Stimulated activated effector memory CD8-positive, alpha-beta T cell treated with anti-CD3 and anti-CD28 coated beads, Interleukin-12 subunit alpha, Interleukin-12 subunit beta, amount 100 ng/mL, for 72 hours (primary cell): ENCODE measurements around the gene RXRA.

Source experiments
- ATAC-seq: fragments of 150-1000 bp; cut with Tn5 transposase; 2 replicates; pipeline ENCODE4 v1.10.0; 2021
- DNase-seq, 2 donors: peaks; one replicate each; pipeline ENCODE4 v3.0.0; 2021 to 2022; ENCODE audit warnings: low spot score in 2 of 2
- H3K27ac Mint-ChIP-seq: one replicate; pipeline ENCODE4 v1.8.0; 2022; ENCODE audit warnings: mild to moderate bottlenecking, mixed read lengths
- H3K36me3 Mint-ChIP-seq: one replicate; pipeline ENCODE4 v1.8.0; 2022; ENCODE audit warnings: mild to moderate bottlenecking, mixed read lengths
- H3K4me1 Mint-ChIP-seq: one replicate; pipeline ENCODE4 v1.8.0; 2022; ENCODE audit warnings: mixed read lengths
- H3K4me3 Mint-ChIP-seq: one replicate; pipeline ENCODE4 v1.8.0; 2022; ENCODE audit warnings: mild to moderate bottlenecking, mixed read lengths
- H3K9me3 Mint-ChIP-seq: one replicate; pipeline ENCODE4 v1.8.0; 2022; ENCODE audit warnings: mixed read lengths

The RXRA gene

GRCh38 chr9:134452728-134453127, 126.5 kb downstream of the RXRA start:
- Mint-ChIP-seq H3K27ac (no peak overlapping the region), H3K36me3 (peaks cover 13% of the 10 kb centered on the region), H3K4me3 (no peak overlapping the region), H3K9me3 (no peaks in the 10 kb centered on the region), H3K4me1 (peaks cover 20% of the 10 kb centered on the region)
- ATAC-seq: no peak
- DNase-seq: no peak

DNA sequence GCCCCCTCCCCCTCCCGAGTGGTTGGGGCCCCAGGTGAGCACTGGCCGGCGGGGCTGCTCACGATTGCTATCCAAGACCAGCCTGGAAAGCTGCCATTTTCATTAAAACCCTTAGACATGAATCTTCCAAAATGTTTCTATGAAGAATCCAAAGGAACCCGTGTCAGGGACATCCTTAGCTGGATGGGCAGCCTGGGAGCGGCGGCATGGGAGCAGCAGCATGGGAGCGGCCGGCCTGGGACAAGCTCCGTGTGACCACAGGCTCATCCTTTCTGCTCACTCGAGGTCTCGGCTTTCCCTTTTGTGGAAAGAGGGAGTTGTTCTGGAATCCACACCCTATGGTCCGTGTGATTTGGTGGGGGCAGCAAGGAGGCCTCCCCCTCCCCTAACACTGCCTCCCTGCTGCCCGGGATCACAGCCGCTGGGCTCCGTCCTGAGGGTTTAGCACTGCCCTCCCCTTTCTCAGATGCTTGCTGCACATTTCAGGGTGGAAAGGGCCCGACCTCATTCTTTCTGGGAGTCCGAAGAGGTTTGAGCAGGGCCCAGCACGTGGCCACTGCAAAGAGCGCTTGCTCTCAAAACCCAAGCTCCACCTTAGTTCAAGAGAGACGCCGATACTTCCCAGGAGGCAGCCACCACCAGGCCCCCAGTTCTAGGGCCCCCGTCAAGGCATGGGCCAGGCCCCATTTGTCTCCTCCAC, 127.7 kb downstream of the RXRA start:
- ATAC-seq (no peak), DNase-seq (no peak)
- H3K4me1 Mint-ChIP-seq: peaks cover 20% of the 10 kb centered on the region
- no peak overlapping the region for H3K4me3 Mint-ChIP-seq
- H3K27ac Mint-ChIP-seq: no peak overlapping the region
- H3K36me3 Mint-ChIP-seq: peaks cover 8% of the 10 kb centered on the region
- H3K9me3 Mint-ChIP-seq: no peaks in the 10 kb centered on the region

DNA sequence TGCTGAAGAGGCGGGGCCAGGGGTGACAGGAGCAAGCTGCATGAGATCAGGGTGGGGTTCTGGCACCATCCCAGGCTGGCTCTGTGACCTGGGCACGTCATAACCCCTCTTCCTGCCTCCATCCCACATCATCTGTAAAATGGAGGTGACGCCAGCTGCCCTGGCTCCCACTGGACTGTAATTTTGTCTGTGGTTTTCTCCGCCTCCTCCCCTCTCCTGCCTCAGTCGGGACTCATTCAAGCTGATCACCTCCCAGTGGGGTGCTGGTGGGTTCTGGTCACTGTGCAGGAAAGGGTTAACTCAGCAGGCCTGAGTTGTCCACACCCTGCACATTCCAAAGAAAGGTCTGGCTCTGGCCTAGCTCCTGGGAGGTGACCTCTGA, 128.2 kb downstream of the RXRA start:
- Mint-ChIP-seq H3K9me3 (no peaks in the 10 kb centered on the region), H3K27ac (no peak overlapping the region), H3K4me3 (no peak overlapping the region), H3K4me1 (peaks cover 20% of the 10 kb centered on the region), H3K36me3 (peaks cover 8% of the 10 kb centered on the region)
- DNase-seq: no peak
- ATAC-seq: no peak

- ATAC-seq: no peak
- H3K27ac Mint-ChIP-seq: peak overlapping the region; percentile 95
- no peak for DNase-seq
- no peaks in the 10 kb centered on the region for H3K9me3 Mint-ChIP-seq
- H3K4me1 Mint-ChIP-seq: peaks cover 20% of the 10 kb centered on the region
- H3K36me3 Mint-ChIP-seq: peaks cover 8% of the 10 kb centered on the region
- H3K4me3 Mint-ChIP-seq: peak overlapping the region; percentile 72
These were observed 128.8 kb downstream of the RXRA start for GRCh38 chr9:134455021-134455471.

DNA sequence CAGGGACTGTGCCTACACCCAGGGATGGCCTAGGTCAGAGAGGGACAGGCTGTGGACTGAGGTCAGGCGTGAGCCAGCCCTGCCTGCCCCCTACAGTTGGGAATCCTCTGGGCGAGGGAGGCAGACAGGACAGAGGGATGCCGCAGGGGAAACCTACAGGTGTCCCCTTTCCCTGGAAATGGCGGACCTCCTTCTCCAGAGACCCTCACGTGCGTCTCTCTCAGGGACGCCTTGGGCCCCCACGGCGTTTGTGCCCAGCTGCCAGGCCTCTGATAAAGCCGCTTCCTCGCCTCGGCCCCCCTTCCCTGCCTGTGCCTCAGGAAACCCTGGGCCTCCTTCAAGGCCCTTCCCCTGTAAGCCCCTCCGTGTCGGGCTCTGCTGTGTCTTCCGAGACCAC, 129.3 kb downstream of the RXRA start:
- H3K27ac Mint-ChIP-seq: peak overlapping the region; percentile 95
- ATAC-seq: no peak
- peak overlapping the region; percentile 72 for H3K4me3 Mint-ChIP-seq
- H3K36me3 Mint-ChIP-seq: peaks cover 8% of the 10 kb centered on the region
- no peaks in the 10 kb centered on the region for H3K9me3 Mint-ChIP-seq
- no peak for DNase-seq
- H3K4me1 Mint-ChIP-seq: peaks cover 20% of the 10 kb centered on the region

- H3K27ac Mint-ChIP-seq: peak overlapping the region; percentile 95
- ATAC-seq (peak; percentile 87), DNase-seq (peak; percentile 62 to 68)
- H3K4me1 Mint-ChIP-seq: peaks cover 20% of the 10 kb centered on the region
- H3K36me3 Mint-ChIP-seq: peaks cover 8% of the 10 kb centered on the region
- peak overlapping the region; percentile 72 for H3K4me3 Mint-ChIP-seq
- H3K9me3 Mint-ChIP-seq: no peaks in the 10 kb centered on the region
These were observed 129.9 kb downstream of the RXRA start for GRCh38 chr9:134455934-134456755.

GRCh38 chr9:134456756-134457305, 130.6 kb downstream of the RXRA start:
- peak overlapping the region; percentile 72 for H3K4me3 Mint-ChIP-seq
- DNase-seq (no peak), ATAC-seq (no peak)
- H3K36me3 Mint-ChIP-seq: peaks cover 8% of the 10 kb centered on the region
- peak overlapping the region; percentile 95 for H3K27ac Mint-ChIP-seq
- no peaks in the 10 kb centered on the region for H3K9me3 Mint-ChIP-seq
- peaks cover 20% of the 10 kb centered on the region for H3K4me1 Mint-ChIP-seq

DNA sequence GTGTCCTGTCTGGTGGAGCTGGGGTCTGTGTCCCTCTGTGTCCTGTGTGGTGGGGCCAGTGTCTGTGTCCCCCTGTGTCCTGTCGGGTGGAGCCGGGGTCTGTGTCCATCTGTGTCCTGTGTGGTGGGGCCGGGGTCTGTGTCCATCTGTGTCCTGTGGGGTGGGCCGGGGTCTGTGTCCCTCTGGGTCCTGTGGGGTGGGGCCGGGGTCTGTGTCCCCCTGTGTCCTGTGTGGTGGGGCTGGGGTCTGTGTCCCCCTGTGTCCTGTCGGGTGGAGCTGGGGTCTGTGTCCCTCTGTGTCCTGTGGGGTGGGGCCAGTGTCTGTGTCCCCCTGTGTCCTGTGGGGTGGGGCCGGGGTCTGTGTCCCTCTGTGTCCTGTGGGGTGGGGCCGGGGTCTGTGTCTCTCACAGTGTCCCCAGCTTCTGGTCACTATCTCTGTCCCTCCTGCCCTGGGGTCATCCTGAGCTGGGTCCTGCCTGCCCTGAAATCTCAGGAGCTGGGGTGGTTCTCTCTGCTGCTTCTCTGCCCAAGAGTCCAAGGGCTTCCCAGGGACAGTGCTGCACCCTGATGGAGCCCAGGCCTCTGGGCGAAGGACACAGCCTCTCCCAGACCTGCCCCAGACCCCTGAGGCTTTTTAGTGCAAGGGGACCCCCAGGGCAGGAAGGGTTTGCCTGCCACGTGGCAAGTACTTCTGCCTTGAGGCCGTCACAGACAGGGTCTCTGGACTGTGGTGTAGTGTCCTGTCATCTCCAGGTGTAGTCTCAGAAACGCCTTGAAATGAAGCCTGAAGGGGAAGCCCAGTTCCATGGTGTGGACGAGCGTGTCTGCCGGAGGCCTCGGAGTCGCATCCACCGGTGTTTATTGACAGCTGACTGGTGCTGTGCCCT, 131.3 kb downstream of the RXRA start:
- peaks cover 20% of the 10 kb centered on the region for H3K4me1 Mint-ChIP-seq
- H3K4me3 Mint-ChIP-seq: no peak overlapping the region
- H3K9me3 Mint-ChIP-seq: no peaks in the 10 kb centered on the region
- DNase-seq: no peak
- H3K27ac Mint-ChIP-seq: peak overlapping the region; percentile 95
- no peak for ATAC-seq
- peaks cover 8% of the 10 kb centered on the region for H3K36me3 Mint-ChIP-seq

DNA sequence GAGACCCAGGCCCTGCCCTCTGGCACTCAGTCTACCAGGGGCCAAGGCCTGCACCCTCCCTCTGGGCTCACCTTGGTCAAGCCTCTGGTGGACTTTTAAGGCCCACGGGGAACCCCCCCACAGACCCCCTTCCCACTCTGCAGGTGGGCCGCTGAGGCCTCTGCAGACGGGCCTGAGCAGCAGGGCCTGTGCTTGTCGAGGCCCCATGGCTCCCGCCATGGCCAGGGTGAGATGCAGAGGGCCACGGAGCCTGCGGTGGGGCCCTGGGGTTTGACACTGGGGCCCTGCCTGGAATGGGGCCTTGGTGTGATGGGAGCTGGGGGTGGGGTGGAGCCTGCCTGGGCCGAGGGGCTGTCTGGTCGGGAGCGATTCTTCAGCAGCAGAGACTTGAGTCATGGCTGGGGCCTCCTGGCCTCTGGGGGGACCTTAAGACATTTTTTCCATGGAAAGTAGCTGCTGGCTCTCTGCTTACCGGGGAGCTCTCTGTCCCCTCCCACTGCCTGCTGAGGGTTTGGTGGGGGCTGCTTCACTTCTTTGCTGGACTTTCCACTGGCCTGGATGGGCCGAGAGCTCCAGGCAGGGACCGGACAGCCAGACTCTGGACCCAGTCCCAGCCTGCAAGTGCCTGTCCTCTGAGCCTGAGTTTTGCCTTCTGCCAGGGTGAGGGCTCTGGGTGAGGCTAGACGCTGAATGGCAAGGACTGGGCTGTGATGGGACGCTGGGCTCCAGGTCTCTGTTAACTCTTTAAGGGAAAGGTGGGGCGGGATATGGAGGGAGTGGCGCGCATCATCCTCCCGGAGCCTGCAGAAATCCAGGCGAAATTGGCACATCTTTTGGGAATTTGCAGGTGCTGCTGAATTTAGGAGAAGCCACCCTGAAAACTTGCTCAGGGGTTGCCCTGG, 132.2 kb downstream of the RXRA start:
- Mint-ChIP-seq H3K4me3 (no peak overlapping the region), H3K9me3 (no peaks in the 10 kb centered on the region), H3K27ac (peak overlapping the region; percentile 95), H3K4me1 (peaks cover 20% of the 10 kb centered on the region), H3K36me3 (peaks cover 8% of the 10 kb centered on the region)
- no peak for ATAC-seq
- no peak for DNase-seq

GRCh38 chr9:134459164-134459563, 132.9 kb downstream of the RXRA start:
- no peak for DNase-seq
- no peak for ATAC-seq
- Mint-ChIP-seq H3K4me3 (no peak overlapping the region), H3K9me3 (no peaks in the 10 kb centered on the region), H3K36me3 (peaks cover 8% of the 10 kb centered on the region), H3K4me1 (peaks cover 20% of the 10 kb centered on the region), H3K27ac (peak overlapping the region; percentile 95)

GRCh38 chr9:134459573-134459972, 133.3 kb downstream of the RXRA start:
- no peak overlapping the region for H3K27ac Mint-ChIP-seq
- no peaks in the 10 kb centered on the region for H3K9me3 Mint-ChIP-seq
- no peak overlapping the region for H3K4me3 Mint-ChIP-seq
- H3K36me3 Mint-ChIP-seq: peaks cover 8% of the 10 kb centered on the region
- peaks cover 18% of the 10 kb centered on the region for H3K4me1 Mint-ChIP-seq
- ATAC-seq: no peak
- no peak for DNase-seq

- no peak for DNase-seq
- H3K4me3 Mint-ChIP-seq: no peak overlapping the region
- no peak overlapping the region for H3K27ac Mint-ChIP-seq
- ATAC-seq: no peak
- no peaks in the 10 kb centered on the region for H3K9me3 Mint-ChIP-seq
- H3K36me3 Mint-ChIP-seq: peaks cover 8% of the 10 kb centered on the region
- peaks cover 15% of the 10 kb centered on the region for H3K4me1 Mint-ChIP-seq
These were observed 134.0 kb downstream of the RXRA start for GRCh38 chr9:134460206-134460605.

GRCh38 chr9:134460896-134461295, 134.6 kb downstream of the RXRA start:
- Mint-ChIP-seq H3K4me1 (peaks cover 9% of the 10 kb centered on the region), H3K9me3 (no peaks in the 10 kb centered on the region), H3K36me3 (peaks cover 8% of the 10 kb centered on the region), H3K27ac (no peak overlapping the region), H3K4me3 (no peak overlapping the region)
- DNase-seq (no peak), ATAC-seq (no peak)

- ATAC-seq (no peak), DNase-seq (no peak)
- H3K36me3 Mint-ChIP-seq: peaks cover 2% of the 10 kb centered on the region
- no peaks in the 10 kb centered on the region for H3K9me3 Mint-ChIP-seq
- H3K27ac Mint-ChIP-seq: no peak overlapping the region
- H3K4me1 Mint-ChIP-seq: peaks cover 3% of the 10 kb centered on the region
- H3K4me3 Mint-ChIP-seq: no peak overlapping the region
These were observed 135.2 kb downstream of the RXRA start for GRCh38 chr9:134461426-134461982.
